T-helper 1 cell treated with Interleukin-12 subunit alpha and Interleukin-12 subunit beta and Interleukin-4 antibody, amounts not matched to agents 30 ng/mL and 1 ng/mL, for 36 hours (primary cell): ENCODE data around the gene TRPM2. TPM values are rescaled to one million over a fixed set of nuclear protein-coding genes. Genes with fewer than 3 reads are reported as not detected.

Source experiments
- intact Hi-C: fragments of 100-400 bp; cut with micrococcal nuclease; formaldehyde crosslinking; loops from one replicate; pipeline ENCODE4 v1.15.1; 2024
- total RNA-seq: library from RNA; stranded (reverse); gene quantifications from 2 replicates; pipeline ENCODE4 v1.2.3, GENCODE V29; 2022

The TRPM2 gene
- total RNA-seq, 1 donor from 2014 or later = 35.2 TPM

- intact Hi-C loops = no loop called here
Measured at GRCh38 chr21:44321846-44322450, 31.5 kb upstream of the TRPM2 start.

GRCh38 chr21:44322621-44323325 is 30.6 kb upstream of the TRPM2 start:
- intact Hi-C loops = no loop called here

- intact Hi-C loops = no loop called here
Measured at GRCh38 chr21:44323591-44323990, 29.8 kb upstream of the TRPM2 start.

GRCh38 chr21:44324106-44324853 is 29.1 kb upstream of the TRPM2 start:
- intact Hi-C loops = no loop called here

- intact Hi-C loops = no loop called here
Measured at GRCh38 chr21:44324854-44325107, 28.6 kb upstream of the TRPM2 start.

- intact Hi-C loops = no loop called here
Measured at GRCh38 chr21:44325386-44326271, 27.8 kb upstream of the TRPM2 start.

GRCh38 chr21:44326272-44326647 is 27.2 kb upstream of the TRPM2 start:
- intact Hi-C loops = no loop called here

- intact Hi-C loops = no loop called here
Measured at GRCh38 chr21:44326716-44327602, 26.5 kb upstream of the TRPM2 start.

GRCh38 chr21:44327603-44327974 is 25.8 kb upstream of the TRPM2 start:
- intact Hi-C loops = no loop called here

GRCh38 chr21:44328242-44328895 is 25.1 kb upstream of the TRPM2 start:
- intact Hi-C loops = no loop called here

- intact Hi-C loops = no loop called here
Measured at GRCh38 chr21:44329086-44329889, 24.1 kb upstream of the TRPM2 start.

- intact Hi-C loops = no loop called here
Measured at GRCh38 chr21:44329971-44330681, 23.3 kb upstream of the TRPM2 start.

GRCh38 chr21:44330698-44331097 is 22.7 kb upstream of the TRPM2 start:
- intact Hi-C loops = no loop called here

- intact Hi-C loops = no loop called here
Measured at GRCh38 chr21:44331209-44331608, 22.2 kb upstream of the TRPM2 start.

GRCh38 chr21:44331650-44332307 is 21.6 kb upstream of the TRPM2 start:
- intact Hi-C loops = no loop called here

- intact Hi-C loops = no loop called here
Measured at GRCh38 chr21:44332383-44332782, 21.0 kb upstream of the TRPM2 start.

- intact Hi-C loops = no loop called here
Measured at GRCh38 chr21:44332965-44333364, 20.5 kb upstream of the TRPM2 start.
